DMS 273 (cell line): ENCODE data around the gene STRADA.

ENCODE experiments used
- DNase-seq: peaks from one replicate; lab custom pipeline; 2025; ENCODE audit not compliant: unreplicated experiment; lab: John Stamatoyannopoulos, UW

STRADA gene

DNA sequence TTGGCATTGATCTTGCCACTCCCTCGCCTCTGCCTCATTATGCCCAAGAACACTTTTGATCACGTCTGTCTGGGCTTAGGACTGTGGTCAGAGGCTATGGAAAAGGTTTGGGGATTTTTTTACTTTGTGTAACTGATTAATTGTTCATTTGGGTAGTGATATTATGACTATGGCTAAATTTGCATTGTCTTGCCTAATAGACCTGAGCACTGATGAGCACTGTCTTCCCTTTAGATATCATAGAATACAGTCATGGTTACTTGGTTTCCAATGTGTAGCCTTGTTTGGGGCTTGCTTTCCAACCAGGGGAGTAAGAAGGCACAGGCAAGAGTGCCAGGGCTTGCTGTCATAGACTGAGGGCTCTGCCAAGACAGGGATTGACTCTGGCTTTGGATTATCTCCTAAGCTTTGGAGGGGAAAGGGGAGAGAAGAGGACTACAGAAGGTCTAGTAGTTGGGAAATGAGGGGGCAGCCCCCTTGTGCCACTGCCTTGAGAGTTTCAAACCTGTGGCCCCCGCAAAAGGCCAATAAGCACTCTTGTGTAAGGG, 55.4 kb downstream of the STRADA start:
- DNase-seq, result no peak

GRCh38 chr17:63685578-63685977, 56.0 kb downstream of the STRADA start:
- DNase-seq, result no peak

GRCh38 chr17:63685041-63685440, 56.6 kb downstream of the STRADA start:
- DNase-seq, result peak; percentile 23

GRCh38 chr17:63682981-63683380, 58.6 kb downstream of the STRADA start:
- no peak for DNase-seq

- no peak for DNase-seq
These were observed 59.2 kb downstream of the STRADA start for GRCh38 chr17:63682441-63682840.

DNA sequence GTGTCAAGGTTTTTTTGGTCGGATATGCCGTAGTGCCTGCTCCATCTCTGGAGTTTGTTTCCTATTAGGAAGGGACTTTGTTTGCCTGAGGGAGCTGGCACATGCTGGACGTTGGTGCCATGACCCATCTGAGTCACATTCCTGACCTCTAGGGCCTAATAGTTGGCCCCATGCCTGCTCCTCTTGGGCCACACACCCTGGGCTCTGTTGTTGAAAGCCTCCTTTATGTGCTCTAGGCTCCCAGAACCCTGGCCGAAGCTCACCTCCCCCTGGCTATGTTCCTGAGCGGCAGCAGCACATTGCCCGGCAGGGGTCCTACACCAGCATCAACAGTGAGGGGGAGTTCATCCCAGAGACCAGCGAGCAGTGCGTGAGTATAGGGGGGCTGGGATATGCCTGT, 60.1 kb downstream of the STRADA start:
- DNase-seq, result no peak

DNA sequence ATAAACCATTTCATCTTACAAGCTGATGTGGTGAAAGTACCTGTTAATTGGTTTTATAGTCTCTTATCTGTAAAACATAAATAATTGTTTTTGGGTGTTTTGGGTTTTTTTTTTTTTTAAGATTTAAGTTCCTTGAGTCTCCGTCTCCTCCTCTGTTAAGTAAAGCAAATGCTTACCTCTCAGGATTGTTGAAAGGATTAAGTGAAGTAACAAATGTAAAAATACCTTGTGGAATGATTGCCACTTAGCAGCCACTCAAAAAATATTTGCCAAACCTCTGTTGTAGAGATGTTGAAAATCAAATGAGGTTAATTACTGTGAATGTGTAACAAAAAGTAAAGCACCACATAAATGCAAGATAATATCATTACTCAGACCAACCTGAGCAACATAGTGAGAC, 60.9 kb downstream of the STRADA start:
- no peak for DNase-seq

DNA sequence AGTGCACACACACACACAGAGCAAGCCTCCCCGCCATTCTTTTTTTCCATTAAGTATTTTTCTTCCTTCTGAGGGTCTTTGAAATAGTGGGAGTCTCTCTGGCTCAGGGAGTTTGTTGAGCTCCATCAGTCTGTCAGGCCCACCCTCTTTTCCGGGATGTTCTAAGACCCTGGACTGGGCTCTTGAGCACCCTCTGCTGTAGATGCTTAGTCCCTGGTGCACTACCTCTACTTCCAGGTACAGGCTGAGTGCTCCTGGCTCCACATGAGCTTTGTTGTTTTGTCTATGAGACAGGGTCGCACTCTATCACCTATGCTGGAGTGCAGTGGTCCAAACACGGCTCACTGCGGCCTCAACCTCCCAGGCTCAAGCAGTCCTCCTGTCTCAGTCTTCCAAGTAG, 62.4 kb downstream of the STRADA start:
- DNase-seq, result no peak

- no peak for DNase-seq
These were observed 65.0 kb downstream of the STRADA start for GRCh38 chr17:63676584-63676983.

DNA sequence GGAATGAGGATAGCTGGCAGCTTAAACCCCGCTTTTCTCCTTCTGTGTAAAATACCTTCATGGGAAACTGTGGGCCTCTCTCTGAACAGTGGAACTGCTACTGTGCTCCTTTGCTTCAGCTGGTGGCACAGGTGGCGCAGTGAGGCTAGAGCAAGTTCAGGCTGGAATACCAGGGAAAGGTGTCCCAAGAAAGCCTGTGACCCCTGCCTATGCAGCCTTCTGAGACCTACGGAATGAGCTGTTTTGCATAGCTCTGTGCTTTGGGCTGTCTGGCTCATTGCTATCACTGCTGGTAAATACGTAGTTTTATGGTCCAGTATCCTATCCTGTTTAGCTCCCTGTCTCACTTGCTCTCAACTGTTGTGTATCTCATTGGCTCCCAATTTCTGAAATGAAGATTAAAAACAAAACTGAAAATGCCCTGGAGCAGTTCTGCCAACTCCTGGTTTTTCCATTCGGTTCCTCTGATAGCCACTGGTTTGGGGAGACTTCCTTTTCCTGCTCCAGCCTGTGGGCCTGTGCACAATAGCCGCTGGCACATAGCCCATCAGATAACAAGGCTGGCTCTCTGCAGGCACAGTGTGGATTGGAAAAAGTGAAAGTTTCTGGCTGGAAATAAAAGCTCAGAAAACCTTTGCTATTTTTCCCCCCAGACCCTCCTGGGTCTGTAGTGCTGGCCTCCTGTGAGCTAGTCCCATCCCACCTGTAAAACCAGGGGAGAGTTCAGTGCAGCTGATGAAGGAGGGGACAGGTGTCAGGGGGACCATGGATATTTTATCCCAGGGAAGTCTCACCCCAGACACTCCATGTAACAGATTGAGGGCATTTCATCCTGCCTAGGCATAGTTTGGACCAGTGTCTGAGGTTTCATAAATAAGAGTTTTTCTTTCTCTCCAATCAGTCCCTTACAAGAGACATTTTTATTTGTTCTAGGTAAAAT, 65.7 kb downstream of the STRADA start:
- peak; percentile 84 for DNase-seq

GRCh38 chr17:63675231-63675606, 66.4 kb downstream of the STRADA start:
- no peak for DNase-seq

- DNase-seq, result no peak
These were observed 68.7 kb downstream of the STRADA start for GRCh38 chr17:63672856-63673255.

DNA sequence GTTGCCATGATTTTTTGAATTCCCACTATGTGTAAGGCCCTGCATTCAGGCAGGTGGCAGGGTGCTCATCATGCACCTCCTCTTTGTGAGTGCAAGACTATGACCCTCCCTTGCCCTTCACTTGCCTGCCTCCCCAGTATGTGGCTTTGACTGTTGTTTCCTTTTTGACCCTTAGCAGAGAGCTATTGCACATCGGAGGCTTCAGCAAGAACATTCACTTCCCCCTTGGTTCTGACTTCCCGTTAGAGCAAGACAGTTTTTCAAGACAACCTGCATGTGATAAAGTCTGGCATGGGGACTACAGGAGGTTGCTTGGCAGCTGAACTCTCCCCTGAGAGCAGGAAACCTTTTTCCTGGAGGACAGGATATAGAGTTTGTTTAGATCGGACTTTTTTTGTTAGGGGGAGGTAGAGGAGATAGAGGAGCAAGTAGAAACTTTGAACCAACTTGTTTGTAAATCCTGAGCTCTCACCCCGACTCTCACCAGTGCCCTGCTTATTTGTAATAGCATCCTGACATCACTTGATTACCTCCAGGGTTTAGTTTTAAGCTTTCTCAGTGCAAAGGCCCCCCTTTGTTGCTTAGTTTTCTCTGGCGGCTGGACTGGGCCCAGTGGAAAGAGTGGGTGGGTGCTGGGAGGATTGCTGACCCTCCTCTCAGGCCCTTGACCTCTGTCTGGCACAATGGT, 75.9 kb downstream of the STRADA start:
- DNase-seq, result no peak

- no peak for DNase-seq
These were observed 81.7 kb downstream of the STRADA start for GRCh38 chr17:63659850-63660249.

GRCh38 chr17:63658366-63658765, 83.2 kb downstream of the STRADA start:
- no peak for DNase-seq

- no peak for DNase-seq
These were observed 83.8 kb downstream of the STRADA start for GRCh38 chr17:63657786-63658185.

- DNase-seq, result no peak
These were observed 88.5 kb downstream of the STRADA start for GRCh38 chr17:63653050-63653449.
